Suprapubic skin (tissue), 3 donors: ENCODE data around the gene ANO3.

Experiments used
- EP300 ChIP-seq: sonication (generic); formaldehyde crosslinking; IDR thresholded peaks from one replicate; pipeline ENCODE4 v1.6.1; 2017; ENCODE audit warnings: antibody characterized with exemption
- POLR2A ChIP-seq, 2 donors: fragments of 450-650 bp; IDR thresholded peaks; one replicate each; pipeline ENCODE4 v1.6.1; 2017; ENCODE audit warnings: antibody characterized with exemption in 2 of 2, mild to moderate bottlenecking in 2 of 2, moderate library complexity in 2 of 2
- TF ChIP-seq, protein P1 (sequence below), 2 donors: fragments of 200-600 bp in 1 of 2; fragments of 450-650 bp in 1 of 2; sonication (generic) in 1 of 2; IDR thresholded peaks; one replicate each; pipeline ENCODE4 v1.5.1; 2016 to 2019; ENCODE audit warnings: antibody characterized with exemption in 2 of 2, mild to moderate bottlenecking in 1 of 2, moderate library complexity in 1 of 2

DNA sequence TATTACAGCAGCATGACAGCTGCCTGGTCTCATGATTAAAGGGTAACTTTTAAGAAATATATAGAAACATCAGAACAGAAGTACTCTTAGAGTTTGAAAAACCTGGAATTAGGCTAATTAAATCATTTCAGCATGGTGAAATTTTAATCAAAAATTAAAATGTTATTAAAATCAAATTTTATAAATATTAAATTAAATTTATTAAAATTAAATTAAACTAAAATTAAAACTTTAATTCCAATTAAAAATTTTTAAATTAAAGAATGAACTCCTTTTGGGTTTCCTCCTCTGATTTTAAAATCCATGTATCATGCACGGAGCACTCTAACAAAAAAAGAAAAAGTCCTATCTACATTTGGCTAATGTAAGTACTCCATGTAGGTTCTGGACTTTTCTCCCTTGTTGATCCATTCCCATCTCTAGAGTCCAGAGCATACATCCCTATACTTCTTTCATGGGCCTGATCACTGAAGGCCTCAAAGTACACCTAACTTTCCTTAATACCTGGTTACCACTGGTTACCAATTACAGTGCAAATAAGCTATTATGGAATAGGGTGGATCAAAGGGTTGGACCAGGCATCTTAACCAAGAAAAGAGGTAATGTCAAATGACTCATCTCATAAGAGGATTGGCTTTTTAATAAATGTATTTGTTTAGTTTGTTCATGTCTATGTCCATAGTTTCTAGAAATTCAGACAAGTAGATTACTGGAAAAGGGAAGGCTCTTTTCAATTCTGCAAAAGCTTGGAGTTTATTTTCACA is 288.5 kb downstream of the ANO3 start:
- TF ChIP-seq POLR2A (IDR thresholded peaks at IDR 0.05) (no peak), EP300 (no peak)
- TF ChIP-seq, protein P1, sequence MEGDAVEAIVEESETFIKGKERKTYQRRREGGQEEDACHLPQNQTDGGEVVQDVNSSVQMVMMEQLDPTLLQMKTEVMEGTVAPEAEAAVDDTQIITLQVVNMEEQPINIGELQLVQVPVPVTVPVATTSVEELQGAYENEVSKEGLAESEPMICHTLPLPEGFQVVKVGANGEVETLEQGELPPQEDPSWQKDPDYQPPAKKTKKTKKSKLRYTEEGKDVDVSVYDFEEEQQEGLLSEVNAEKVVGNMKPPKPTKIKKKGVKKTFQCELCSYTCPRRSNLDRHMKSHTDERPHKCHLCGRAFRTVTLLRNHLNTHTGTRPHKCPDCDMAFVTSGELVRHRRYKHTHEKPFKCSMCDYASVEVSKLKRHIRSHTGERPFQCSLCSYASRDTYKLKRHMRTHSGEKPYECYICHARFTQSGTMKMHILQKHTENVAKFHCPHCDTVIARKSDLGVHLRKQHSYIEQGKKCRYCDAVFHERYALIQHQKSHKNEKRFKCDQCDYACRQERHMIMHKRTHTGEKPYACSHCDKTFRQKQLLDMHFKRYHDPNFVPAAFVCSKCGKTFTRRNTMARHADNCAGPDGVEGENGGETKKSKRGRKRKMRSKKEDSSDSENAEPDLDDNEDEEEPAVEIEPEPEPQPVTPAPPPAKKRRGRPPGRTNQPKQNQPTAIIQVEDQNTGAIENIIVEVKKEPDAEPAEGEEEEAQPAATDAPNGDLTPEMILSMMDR (IDR thresholded peaks at IDR 0.05), result no peak
